ENCODE data around the gene HHAT. TPM values are rescaled to one million over a fixed set of nuclear protein-coding genes. Genes with fewer than 3 reads are reported as not detected.

HHAT gene
- total RNA-seq, 4 donors from 2014 or later = 2.2 to 11.6 (median 7.3) TPM

- no peak for DNase-seq
- H3K27ac ChIP-seq = no peak overlapping the region
- H3K36me3 ChIP-seq = no peaks in the 10 kb centered on the region
- TF ChIP-seq POLR2AphosphoS5 (IDR thresholded peaks at IDR 0.05) = no peak
- TF ChIP-seq EP300 (IDR thresholded peaks at IDR 0.05; ENCODE audit: low read depth) = no peak
- no peak for TF ChIP-seq CTCF (IDR thresholded peaks at IDR 0.05)
- no peak for TF ChIP-seq POLR2A (IDR thresholded peaks at IDR 0.05)
- H3K4me1 ChIP-seq = no peaks in the 10 kb centered on the region
- intact Hi-C loops (cut with DNase I; ENCODE audit: low total_unique reads) (no loop called here), in situ Hi-C loops (cut with MboI; ENCODE audit: low pct_ligation_motif_present in 1 of 4, low pct_unique_long_range_greater_than_20kb in 1 of 4, low sequenced_read_pairs in 3 of 4) (no loop called here)
- no peaks in the 10 kb centered on the region for H3K27me3 ChIP-seq
- H3K9me3 ChIP-seq = no peaks in the 10 kb centered on the region
- H3K4me3 ChIP-seq = no peak overlapping the region
- WGBS, 2 donors (ENCODE audit: low coverage in 1 of 2) = 82 to 85% methylated on average over 4 to 5 of the region's 5 CpGs
These were observed 312.9 kb downstream of the HHAT start for GRCh38 chr1:210641582-210641981.

GRCh38 chr1:210645582-210646257 is 317.0 kb downstream of the HHAT start:
- intact Hi-C loops (cut with DNase I; ENCODE audit: low total_unique reads) = no loop called here
- TF ChIP-seq POLR2A (IDR thresholded peaks at IDR 0.05) (no peak), POLR2AphosphoS5 (IDR thresholded peaks at IDR 0.05) (no peak), EP300 (IDR thresholded peaks at IDR 0.05; ENCODE audit: low read depth) (no peak), CTCF (IDR thresholded peaks at IDR 0.05) (no peak)
- Histone ChIP-seq H3K9me3 (no peaks in the 10 kb centered on the region), H3K4me1 (no peaks in the 10 kb centered on the region), H3K4me3 (no peak overlapping the region), H3K27ac (no peak overlapping the region), H3K27me3 (no peaks in the 10 kb centered on the region), H3K36me3 (no peaks in the 10 kb centered on the region)
- DNase-seq = no peak
- in situ Hi-C loops (cut with MboI; ENCODE audit: low pct_ligation_motif_present in 1 of 4, low pct_unique_long_range_greater_than_20kb in 1 of 4, low sequenced_read_pairs in 3 of 4) = no loop called here
- WGBS, 2 donors (ENCODE audit: low coverage in 1 of 2) = 71 to 87% methylated on average over 5 to 7 of the region's 7 CpGs

- no peak overlapping the region for H3K4me3 ChIP-seq
- intact Hi-C loops (cut with DNase I; ENCODE audit: low total_unique reads) (no loop called here), in situ Hi-C loops (cut with MboI; ENCODE audit: low pct_ligation_motif_present in 1 of 4, low pct_unique_long_range_greater_than_20kb in 1 of 4, low sequenced_read_pairs in 3 of 4) (no loop called here)
- no peak overlapping the region for H3K27ac ChIP-seq
- 54 to 79% methylated on average over 2 of the region's 2 CpGs for WGBS, 2 donors (ENCODE audit: low coverage in 1 of 2)
- TF ChIP-seq POLR2A (IDR thresholded peaks at IDR 0.05) (no peak), EP300 (IDR thresholded peaks at IDR 0.05; ENCODE audit: low read depth) (no peak), POLR2AphosphoS5 (IDR thresholded peaks at IDR 0.05) (no peak), CTCF (IDR thresholded peaks at IDR 0.05) (no peak)
- no peaks in the 10 kb centered on the region for H3K4me1 ChIP-seq
- no peak for DNase-seq
- H3K9me3 ChIP-seq = no peaks in the 10 kb centered on the region
- no peaks in the 10 kb centered on the region for H3K27me3 ChIP-seq
- no peaks in the 10 kb centered on the region for H3K36me3 ChIP-seq
These were observed 317.5 kb downstream of the HHAT start for GRCh38 chr1:210646258-210646616.

- H3K4me3 ChIP-seq = no peak overlapping the region
- no peaks in the 10 kb centered on the region for H3K9me3 ChIP-seq
- H3K27ac ChIP-seq = no peak overlapping the region
- DNase-seq = no peak
- WGBS, 2 donors (ENCODE audit: low coverage in 1 of 2) = 27 to 74% methylated on average over 2 to 6 of the region's 6 CpGs
- TF ChIP-seq CTCF (IDR thresholded peaks at IDR 0.05) (no peak), POLR2AphosphoS5 (IDR thresholded peaks at IDR 0.05) (no peak), POLR2A (IDR thresholded peaks at IDR 0.05) (no peak), EP300 (IDR thresholded peaks at IDR 0.05; ENCODE audit: low read depth) (no peak)
- no peaks in the 10 kb centered on the region for H3K27me3 ChIP-seq
- intact Hi-C loops (cut with DNase I; ENCODE audit: low total_unique reads) (no loop called here), in situ Hi-C loops (cut with MboI; ENCODE audit: low pct_ligation_motif_present in 1 of 4, low pct_unique_long_range_greater_than_20kb in 1 of 4, low sequenced_read_pairs in 3 of 4) (no loop called here)
- no peaks in the 10 kb centered on the region for H3K4me1 ChIP-seq
- H3K36me3 ChIP-seq = no peaks in the 10 kb centered on the region
These were observed 319.0 kb downstream of the HHAT start for GRCh38 chr1:210647406-210648333.

All from transverse colon (tissue), 4 donors.